Inferior parietal cortex (tissue), 1 donor: ENCODE data around the gene OR2B2.
"Not testable (repeated sequence)": the region's sequence is repeated elsewhere in the genome, so short reads cannot be mapped to it uniquely, and the experiment has no call there.

Experiments
- DNase-seq: peaks from one replicate; pipeline ENCODE4 v3.0.0-alpha.2; 2016; ENCODE audit errors: extremely low spot score

OR2B2 gene

GRCh38 chr6:27911956-27912446, at the start of gene OR2B2:
Gene OR2B2, minus strand, starts transcription at chr6:27912396. Its CDS starts 77 bp downstream, at chr6:27912319.
- DNase-seq: no peak

GRCh38 chr6:27957516-27957915, 45.3 kb upstream of the OR2B2 start:
- DNase-seq: no peak

GRCh38 chr6:27956941-27957340, 44.7 kb upstream of the OR2B2 start, which contains the start of gene OR2B6:
Gene OR2B6, plus strand, starts transcription at chr6:27957241. Its CDS starts 0 bp downstream, at chr6:27957241.
- DNase-seq: no peak

GRCh38 chr6:27951040-27951439, 38.8 kb upstream of the OR2B2 start:
- DNase-seq: no peak

- no peak for DNase-seq
These were observed 36.0 kb upstream of the OR2B2 start for GRCh38 chr6:27948237-27948636.

GRCh38 chr6:27943072-27943471, 30.9 kb upstream of the OR2B2 start:
- DNase-seq: not testable (repeated sequence)

- no peak for DNase-seq
These were observed 28.6 kb upstream of the OR2B2 start for GRCh38 chr6:27940766-27941165.

GRCh38 chr6:27931209-27931608, 19.0 kb upstream of the OR2B2 start:
- no peak for DNase-seq

- DNase-seq: not testable (repeated sequence)
These were observed 17.7 kb upstream of the OR2B2 start for GRCh38 chr6:27929930-27930329.

GRCh38 chr6:27928041-27928440, 15.8 kb upstream of the OR2B2 start:
- DNase-seq: not testable (repeated sequence)

- DNase-seq: no peak
These were observed 12.0 kb upstream of the OR2B2 start for GRCh38 chr6:27924179-27924578.

GRCh38 chr6:27922949-27923348, 10.8 kb upstream of the OR2B2 start:
- no peak for DNase-seq

- DNase-seq: no peak
These were observed 4.2 kb downstream of the OR2B2 start for GRCh38 chr6:27908017-27908416.

GRCh38 chr6:27902335-27903314, 9.6 kb downstream of the OR2B2 start:
- peak; percentile 98 for DNase-seq

GRCh38 chr6:27901801-27902200, 10.4 kb downstream of the OR2B2 start:
- no peak for DNase-seq

- not testable (repeated sequence) for DNase-seq
These were observed 12.0 kb downstream of the OR2B2 start for GRCh38 chr6:27900197-27900596.

GRCh38 chr6:27899543-27899942, 12.7 kb downstream of the OR2B2 start:
- no peak for DNase-seq

GRCh38 chr6:27897580-27898206, 14.5 kb downstream of the OR2B2 start:
- no peak for DNase-seq

- DNase-seq: no peak
These were observed 15.8 kb downstream of the OR2B2 start for GRCh38 chr6:27896398-27896796.

GRCh38 chr6:27894839-27895762, 17.1 kb downstream of the OR2B2 start:
- DNase-seq: peak; percentile 84
